H1 (cell line): ENCODE data around the gene PEPD. TPM values are rescaled to one million over a fixed set of nuclear protein-coding genes. Genes with fewer than 3 reads are reported as not detected.

Experiments
- CTCF ChIA-PET: fragments of 300-600 bp; sonication (Branson Sonifier 250); formaldehyde crosslinking; loops from one replicate; lab custom pipeline; 2021; ENCODE audit not compliant: partially characterized antibody; lab: Charles Lee
- POLR2A ChIA-PET: fragments of 300-600 bp; sonication (Branson Sonifier 250); formaldehyde crosslinking; loops from one replicate; lab custom pipeline; 2021; ENCODE audit warnings: inconsistent platforms; ENCODE audit not compliant: partially characterized antibody; lab: Charles Lee
- DNase-seq, 2 experiments: peaks; one replicate each; pipeline versions ENCODE4 v3.0.0 to v3.0.0-alpha.2; 2010 to 2022; ENCODE audit warnings: low spot score in 2 of 2, low read depth in 1 of 2, mixed read lengths in 1 of 2
- FAIRE-seq: peaks from 2 replicates; lab custom pipeline; 2011; peaks lifted over from hg19 to GRCh38; lab: Jason Lieb, UNC
- H2AFZ ChIP-seq: 2 replicates; pipeline ENCODE4 v1.8.1; 2012; ENCODE audit warnings: low read length, inconsistent platforms
- H2AK5ac ChIP-seq: 2 replicates; pipeline ENCODE4 v1.6.1; 2013; ENCODE audit warnings: low read depth, low read length
- H2BK120ac ChIP-seq: replicated peaks from 2 replicates; pipeline ENCODE3; 2013; ENCODE audit warnings: low read depth, low read length, inconsistent platforms
- H2BK12ac ChIP-seq: 2 replicates; pipeline ENCODE4 v1.6.1; 2013; ENCODE audit warnings: low read depth, low read length
- H2BK15ac ChIP-seq: 2 replicates; pipeline ENCODE4 v1.6.1; 2013; ENCODE audit warnings: low read length
- H2BK20ac ChIP-seq: 2 replicates; pipeline ENCODE4 v1.6.1; 2013; ENCODE audit warnings: low read length
- H2BK5ac ChIP-seq: 2 replicates; pipeline ENCODE4 v1.6.1; 2013; ENCODE audit warnings: low read depth, low read length
- H3K14ac ChIP-seq: 2 replicates; pipeline ENCODE4 v1.6.1; 2013; ENCODE audit warnings: inconsistent platforms; ENCODE audit not compliant: insufficient read length
- H3K18ac ChIP-seq: 2 replicates; pipeline ENCODE4 v1.6.1; 2013; ENCODE audit warnings: low read length; ENCODE audit errors: extremely low read depth
- H3K23ac ChIP-seq: 2 replicates; pipeline ENCODE4 v1.6.1; 2013; ENCODE audit warnings: inconsistent platforms; ENCODE audit not compliant: insufficient read length
- H3K23me2 ChIP-seq: 2 replicates; pipeline ENCODE4 v1.6.1; 2013; ENCODE audit warnings: low read depth, low read length
- H3K27ac ChIP-seq: 2 replicates; pipeline ENCODE4 v1.6.1; 2011; ENCODE audit warnings: low read depth, low read length, inconsistent platforms
- H3K27me3 ChIP-seq, 4 experiments: replicated peaks in 1 of 4; 1 replicate in 1 of 4; 2 replicates in 3 of 4; pipeline versions ENCODE4 v1.6.1 to v1.8.1; 2011 to 2013; ENCODE audit warnings: low read length in 3 of 4, mild to moderate bottlenecking in 3 of 4, inconsistent platforms in 2 of 4, mixed read lengths in 2 of 4, moderate library complexity in 1 of 4; ENCODE audit not compliant: control insufficient read depth in 3 of 4, insufficient read depth in 3 of 4; ENCODE audit errors: extremely low read depth in 1 of 4
- H3K36me3 ChIP-seq, 4 experiments: 2 replicates each; pipeline versions ENCODE4 v1.6.1 to v1.8.1; 2011 to 2013; ENCODE audit warnings: mild to moderate bottlenecking in 4 of 4, low read length in 3 of 4, moderate library complexity in 2 of 4, control low read depth in 1 of 4, inconsistent platforms in 1 of 4; ENCODE audit not compliant: insufficient read depth in 4 of 4, control insufficient read depth in 2 of 4
- H3K4ac ChIP-seq: replicated peaks from 2 replicates; pipeline ENCODE3; 2013; ENCODE audit warnings: low read length, low read depth, mixed read lengths, inconsistent platforms; ENCODE audit not compliant: insufficient read length
- H3K4me1 ChIP-seq, 4 experiments: replicated peaks in 1 of 4; 1 replicate in 1 of 4; 2 replicates in 3 of 4; pipeline versions ENCODE4 v1.6.1 to v1.8.1; 2011 to 2013; ENCODE audit warnings: low read length in 3 of 4, inconsistent platforms in 2 of 4, mixed read lengths in 1 of 4; ENCODE audit not compliant: insufficient read depth in 4 of 4, control insufficient read depth in 3 of 4
- H3K4me2 ChIP-seq, 2 experiments: 2 replicates each; pipeline versions ENCODE4 v1.6.1 to v1.8.1; 2011 to 2013; ENCODE audit warnings: low read depth in 2 of 2, low read length in 2 of 2, control low read depth in 1 of 2, inconsistent platforms in 1 of 2, mild to moderate bottlenecking in 1 of 2; ENCODE audit not compliant: insufficient read depth in 1 of 2
- H3K4me3 ChIP-seq, 4 experiments: fragments of 200-600, 300-600 bp in 1 of 4; sonication (generic), shearing (Covaris generic), sonication (Bioruptor Twin) in 1 of 4; 2 replicates each; pipeline versions ENCODE4 v1.5.1 to v1.8.1; 2011 to 2016; ENCODE audit warnings: low read length in 4 of 4, low read depth in 3 of 4, control low read depth in 2 of 4, inconsistent platforms in 2 of 4, mild to moderate bottlenecking in 2 of 4, mixed read lengths in 1 of 4, moderate library complexity in 1 of 4; ENCODE audit not compliant: insufficient read depth in 2 of 4; ENCODE audit errors: extremely low read depth in 1 of 4
- H3K56ac ChIP-seq: replicated peaks from 2 replicates; pipeline ENCODE3; 2013; ENCODE audit warnings: low read depth, mild to moderate bottlenecking, mixed read lengths, low read length, inconsistent platforms; ENCODE audit not compliant: insufficient read length
- H3K79me1 ChIP-seq: 2 replicates; pipeline ENCODE4 v1.6.1; 2013; ENCODE audit warnings: low read depth, low read length, control low read depth
- H3K79me2 ChIP-seq, 2 experiments: 2 replicates each; pipeline versions ENCODE4 v1.6.1 to v1.8.1; 2012 to 2013; ENCODE audit warnings: low read length in 2 of 2, mild to moderate bottlenecking in 2 of 2, inconsistent platforms in 1 of 2; ENCODE audit not compliant: insufficient read depth in 2 of 2, control insufficient read depth in 1 of 2
- H3K9ac ChIP-seq, 4 experiments: replicated peaks in 1 of 4; 1 replicate in 1 of 4; 2 replicates in 3 of 4; pipeline versions ENCODE4 v1.6.1 to v1.8.1; 2011 to 2013; ENCODE audit warnings: low read depth in 3 of 4, low read length in 3 of 4, control low read depth in 2 of 4, mild to moderate bottlenecking in 2 of 4, moderate library complexity in 2 of 4, inconsistent platforms in 1 of 4; ENCODE audit errors: extremely low read depth in 1 of 4
- H3K9me3 ChIP-seq, 2 experiments: 2 replicates each; pipeline versions ENCODE4 v1.6.1 to v1.8.1; 2012 to 2013; ENCODE audit warnings: mild to moderate bottlenecking in 2 of 2, moderate library complexity in 2 of 2, control low read depth in 1 of 2, inconsistent platforms in 1 of 2, low read depth in 1 of 2, low read length in 1 of 2, mixed read lengths in 1 of 2; ENCODE audit not compliant: insufficient read depth in 2 of 2
- H4K20me1 ChIP-seq, 2 experiments: replicated peaks in 1 of 2; 2 replicates each; pipeline versions ENCODE3 to v1.8.1; 2011 to 2013; ENCODE audit warnings: inconsistent platforms in 2 of 2, low read length in 2 of 2, mild to moderate bottlenecking in 1 of 2; ENCODE audit not compliant: insufficient read depth in 2 of 2, control insufficient read depth in 1 of 2
- H4K5ac ChIP-seq: 2 replicates; pipeline ENCODE4 v1.6.1; 2013; ENCODE audit warnings: low read length, low read depth, mixed read lengths, inconsistent platforms; ENCODE audit not compliant: insufficient read length
- H4K8ac ChIP-seq: 2 replicates; pipeline ENCODE4 v1.8.0; 2013; ENCODE audit warnings: mild to moderate bottlenecking, moderate library complexity, low read length, inconsistent platforms; ENCODE audit not compliant: insufficient read depth; ENCODE audit errors: extremely low read depth
- H4K91ac ChIP-seq: replicated peaks from 2 replicates; pipeline ENCODE3; 2013; ENCODE audit warnings: low read length, mixed read lengths, inconsistent platforms; ENCODE audit not compliant: insufficient read length
- ASH2L ChIP-seq: fragments of 200-600, 300-600 bp; sonication (generic); IDR thresholded peaks from one replicate; pipeline ENCODE4 v1.7.1; 2017; ENCODE audit warnings: low read length
- ATF2 ChIP-seq: IDR thresholded peaks from 2 replicates; pipeline ENCODE4 v1.6.1; 2012; ENCODE audit warnings: low read length, inconsistent platforms
- BRCA1 ChIP-seq: IDR thresholded peaks from 2 replicates; pipeline ENCODE4 v1.6.1; 2012; ENCODE audit warnings: low read depth, low read length, improper control_type of control experiment
- CBX8 ChIP-seq: fragments of 300-800, 300-1000 bp; sonication (generic); IDR thresholded peaks from 2 replicates; pipeline ENCODE4 v1.7.1; 2016; ENCODE audit warnings: low read depth, low read length, borderline replicate concordance
- KDM4A ChIP-seq: IDR thresholded peaks from one replicate; pipeline ENCODE4 v1.7.1; 2012; ENCODE audit warnings: low read depth, mild to moderate bottlenecking, moderate library complexity, low read length, inconsistent platforms; ENCODE audit not compliant: severe bottlenecking
- PHF8 ChIP-seq: fragments of 200-600 bp; sonication (generic); conservative IDR thresholded peaks from 2 replicates; pipeline ENCODE4 v1.7.1; 2012; ENCODE audit warnings: low read depth, mild to moderate bottlenecking, inconsistent platforms, low read length, moderate library complexity
- RFX5 ChIP-seq: IDR thresholded peaks from 2 replicates; pipeline ENCODE4 v1.6.1; 2011; ENCODE audit warnings: low read depth, low read length, improper control_type of control experiment, borderline replicate concordance
- SP2 ChIP-seq: IDR thresholded peaks from 2 replicates; pipeline ENCODE4 v1.6.1; 2012; ENCODE audit warnings: mild to moderate bottlenecking, low read length, inconsistent platforms
- WGBS, 2 experiments: shearing (Covaris generic) in 1 of 2; methylation state at CpG; one replicate each; pipeline versions ENCODE4 v1.1.6 to v1.1.7; 2013 to 2015; ENCODE audit warnings: low lambda C conversion rate in 2 of 2, mixed read lengths in 2 of 2, inconsistent platforms in 1 of 2, low coverage in 1 of 2, missing lambda C conversion rate in 1 of 2; ENCODE audit not compliant: insufficient replicate concordance in 2 of 2, insufficient coverage in 1 of 2, insufficient read length in 1 of 2; ENCODE audit errors: extremely low coverage in 1 of 2, missing lambda C conversion rate in 1 of 2; 5-methylcytosine and 5-hydroxymethylcytosine counted together
- polyA plus RNA-seq, 7 experiments: library from polyadenylated mRNA; depleted of rRNA in 3 of 7; stranded (reverse) in 5 of 7; unstranded in 2 of 7; fragments of >200 nt in 5 of 7; fragments of 200-250 nt in 2 of 7; gene quantifications; 1 replicate in 5 of 7; 2 replicates in 1 of 7; 4 replicates in 1 of 7; pipeline versions ENCODE4 v1.2.1 to v1.2.3, GENCODE V29; 2011 to 2013; ENCODE audit warnings: missing spikeins in 2 of 7, mixed read lengths in 2 of 7
- total RNA-seq: library from RNA; stranded (reverse); fragmentation: NEBNext Ultra II Directional; extraction: Animal tissue kit (Norgen Biotek cat#: 25700); gene quantifications from 2 replicates; pipeline ENCODE4 v1.2.1, GENCODE V29; 2021
- TF ChIP-seq, protein P1 (sequence below): IDR thresholded peaks from 2 replicates; pipeline ENCODE4 v1.6.1; 2012; ENCODE audit warnings: inconsistent platforms

Gene PEPD
- total and polyA plus RNA-seq, 2 of the 8 experiments (the other 6 are each of a cell fraction or from before 2014, with no cell fraction given), result 84.1 to 178 TPM

- DNase-seq (no peak), FAIRE-seq (no peak)
- Histone ChIP-seq H3K23ac (no peak overlapping the region), H3K4ac (no peak overlapping the region), H3K9me3 (no peaks in the 10 kb centered on the region), H2AFZ (no peak overlapping the region), H3K4me2 (no peak overlapping the region), H4K91ac (no peak overlapping the region), H3K4me1 (peaks cover 4 to 12% (median 6%) of the 10 kb centered on the region in 4 experiments; a peak in 6 of 7 replicates), H2BK120ac (no peak overlapping the region), H3K23me2 (peaks cover 6% of the 10 kb centered on the region), H3K27ac (no peak overlapping the region), H3K27me3 (no peaks in the 10 kb centered on the region), H2BK5ac (0 out of 2 replicates have a peak overlapping the region, but pooled peaks have one; percentile 26), H2AK5ac (no peak overlapping the region), H2BK20ac (no peak overlapping the region), H3K9ac (no peak overlapping the region), H3K79me2 (peaks cover 27 to 88% of the 10 kb centered on the region in 2 experiments), H3K18ac (no peak overlapping the region), H3K36me3 (peaks cover 0 to 9% (median 2%) of the 10 kb centered on the region in 4 experiments; a peak in 4 of 8 replicates), H4K5ac (no peak overlapping the region), H3K14ac (no peak overlapping the region), H4K20me1 (peaks cover 34% of the 10 kb centered on the region in 2 experiments), H3K4me3 (no peak overlapping the region), H4K8ac (no peak overlapping the region), H2BK15ac (no peak overlapping the region), H3K56ac (no peak overlapping the region), H3K79me1 (peaks cover 19% of the 10 kb centered on the region), H2BK12ac (no peak overlapping the region)
- 90% methylated on average over 12 of the region's 12 CpGs; no CpG with 5 or more reads in 1 of the 2 experiments for WGBS, 2 experiments
- CTCF ChIA-PET, result interaction anchor here (0.7 to 4.2 kb wide), 14 partner anchors 11 to 142 kb away, joined by 3 to 21 read pairs (median 5); partner anchors contain the start of gene CEBPA
- POLR2A ChIA-PET, result interaction anchor here (0.8 to 2.1 kb wide), 10 partner anchors 9 to 131 kb away, joined by 3 to 9 read pairs (median 4); no protein-coding TSS in a partner anchor
- no peak for TF ChIP-seq ASH2L
- TF ChIP-seq, protein P1, sequence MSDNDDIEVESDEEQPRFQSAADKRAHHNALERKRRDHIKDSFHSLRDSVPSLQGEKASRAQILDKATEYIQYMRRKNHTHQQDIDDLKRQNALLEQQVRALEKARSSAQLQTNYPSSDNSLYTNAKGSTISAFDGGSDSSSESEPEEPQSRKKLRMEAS, result no peak
- no peak for TF ChIP-seq RFX5
- TF ChIP-seq CBX8, result no peak
- no peak for TF ChIP-seq ATF2
- no peak for TF ChIP-seq SP2
- TF ChIP-seq KDM4A, result no peak
- no peak for TF ChIP-seq BRCA1
- no peak for TF ChIP-seq PHF8
Measured at GRCh38 chr19:33377586-33378475, 143.8 kb downstream of the PEPD start.
